Peyer's patch (tissue), 4 donors: ENCODE measurements around the gene KIAA1755. TPM values are rescaled to one million over a fixed set of nuclear protein-coding genes. Genes with fewer than 3 reads are reported as not detected.

Experiments used
- DNase-seq, 3 donors: peaks; one replicate each; pipeline ENCODE4 v3.0.0-alpha.2; 2017 to 2019
- H3K27ac ChIP-seq, 4 donors: fragments of 200-600 bp; sonication (generic); one replicate each; pipeline ENCODE4 v1.5.1; 2016 to 2019
- H3K27me3 ChIP-seq, 2 donors: fragments of 200-600 bp; sonication (generic); one replicate each; pipeline ENCODE4 v1.5.1; 2019
- H3K36me3 ChIP-seq, 3 donors: fragments of 200-600 bp; sonication (generic); one replicate each; pipeline ENCODE4 v1.5.1; 2016 to 2019
- H3K4me1 ChIP-seq, 4 donors: fragments of 200-600 bp; sonication (generic); one replicate each; pipeline ENCODE4 v1.5.1; 2016 to 2019
- H3K4me3 ChIP-seq, 4 donors: fragments of 200-600 bp; sonication (generic); 1 replicate in 3 of 4; 2 replicates in 1 of 4; pipeline ENCODE4 v1.5.1; 2016 to 2019; ENCODE audit warnings: mild to moderate bottlenecking in 1 of 4
- H3K9me3 ChIP-seq, 4 donors: fragments of 200-600 bp; sonication (generic); one replicate each; pipeline ENCODE4 v1.5.1; 2016 to 2019; ENCODE audit warnings: mild to moderate bottlenecking in 1 of 4
- POLR2A ChIP-seq, 2 donors: fragments of 450-650 bp; IDR thresholded peaks; one replicate each; pipeline ENCODE4 v1.5.1; 2017; ENCODE audit warnings: antibody characterized with exemption in 2 of 2, mild to moderate bottlenecking in 2 of 2, moderate library complexity in 2 of 2
- total RNA-seq, 4 donors: library from RNA; depleted of rRNA; stranded (reverse); fragments of >200 nt; gene quantifications; one replicate each; pipeline ENCODE4 v1.1.0, GENCODE V29; 2016
- TF ChIP-seq, protein P1 (sequence below), 6 experiments: fragments of 450-650 bp in 4 of 6; fragments of 200-600 bp in 2 of 6; sonication (generic) in 1 of 6; IDR thresholded peaks; one replicate each; pipeline ENCODE4 v1.5.1; 2017 to 2019; ENCODE audit warnings: antibody characterized with exemption in 6 of 6, mild to moderate bottlenecking in 3 of 6, moderate library complexity in 1 of 6

KIAA1755 gene
- total RNA-seq, 4 donors from 2014 or later, result 0.35 to 4.1 (median 2.0) TPM

DNA sequence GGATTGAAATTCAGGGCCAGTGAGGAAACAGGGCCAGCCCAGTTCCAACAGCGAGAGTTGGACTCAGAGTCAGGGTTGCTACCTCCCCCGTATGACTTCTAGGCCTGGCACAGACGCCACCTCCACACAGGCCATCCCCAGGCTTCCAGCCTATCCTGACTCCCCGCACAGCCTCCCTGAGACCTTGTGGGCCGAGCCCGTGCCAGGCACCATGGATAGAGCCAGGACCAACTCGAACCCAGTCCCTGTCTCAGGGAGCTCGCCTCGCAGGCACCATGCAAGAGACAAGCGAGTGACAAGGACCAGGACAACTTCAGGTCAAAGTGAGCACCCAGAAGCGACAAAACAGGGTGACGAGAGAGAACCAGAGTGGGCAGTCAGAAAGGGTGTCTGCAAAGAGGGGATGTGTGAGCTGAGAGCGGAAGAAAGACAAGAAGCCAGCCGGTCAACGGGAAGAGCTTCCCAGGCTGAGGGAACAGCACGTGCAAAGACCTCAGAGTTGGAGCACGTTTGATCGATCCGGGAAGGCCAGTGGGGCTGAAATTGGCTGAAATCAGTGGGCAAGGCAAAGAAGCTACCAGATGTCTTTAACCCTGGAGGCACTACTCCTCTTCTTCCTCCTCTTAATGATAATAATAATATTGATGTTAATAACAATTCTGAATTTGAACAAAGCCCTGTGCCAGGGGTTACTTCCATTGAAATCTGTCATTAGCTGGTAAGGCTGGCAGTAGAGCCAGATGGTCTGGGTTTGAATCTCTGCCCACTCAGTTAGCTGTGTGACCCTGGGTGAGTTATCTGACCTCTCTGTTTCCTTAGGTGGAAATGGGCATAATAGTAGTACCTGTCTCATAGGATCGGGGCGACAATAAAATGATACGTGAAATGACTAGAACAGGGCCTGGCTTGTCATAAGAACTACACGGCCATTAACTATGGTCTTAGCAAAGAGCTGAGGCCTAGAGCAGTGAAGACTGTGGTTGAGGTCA, 45.0 kb downstream of the KIAA1755 start:
- Histone ChIP-seq H3K27ac (no peak overlapping the region), H3K36me3 (no peaks in the 10 kb centered on the region), H3K27me3 (no peaks in the 10 kb centered on the region), H3K9me3 (no peaks in the 10 kb centered on the region), H3K4me1 (no peaks in the 10 kb centered on the region), H3K4me3 (no peak overlapping the region)
- DNase-seq, result no peak
- TF ChIP-seq, protein P1, sequence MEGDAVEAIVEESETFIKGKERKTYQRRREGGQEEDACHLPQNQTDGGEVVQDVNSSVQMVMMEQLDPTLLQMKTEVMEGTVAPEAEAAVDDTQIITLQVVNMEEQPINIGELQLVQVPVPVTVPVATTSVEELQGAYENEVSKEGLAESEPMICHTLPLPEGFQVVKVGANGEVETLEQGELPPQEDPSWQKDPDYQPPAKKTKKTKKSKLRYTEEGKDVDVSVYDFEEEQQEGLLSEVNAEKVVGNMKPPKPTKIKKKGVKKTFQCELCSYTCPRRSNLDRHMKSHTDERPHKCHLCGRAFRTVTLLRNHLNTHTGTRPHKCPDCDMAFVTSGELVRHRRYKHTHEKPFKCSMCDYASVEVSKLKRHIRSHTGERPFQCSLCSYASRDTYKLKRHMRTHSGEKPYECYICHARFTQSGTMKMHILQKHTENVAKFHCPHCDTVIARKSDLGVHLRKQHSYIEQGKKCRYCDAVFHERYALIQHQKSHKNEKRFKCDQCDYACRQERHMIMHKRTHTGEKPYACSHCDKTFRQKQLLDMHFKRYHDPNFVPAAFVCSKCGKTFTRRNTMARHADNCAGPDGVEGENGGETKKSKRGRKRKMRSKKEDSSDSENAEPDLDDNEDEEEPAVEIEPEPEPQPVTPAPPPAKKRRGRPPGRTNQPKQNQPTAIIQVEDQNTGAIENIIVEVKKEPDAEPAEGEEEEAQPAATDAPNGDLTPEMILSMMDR (IDR thresholded peaks at IDR 0.05), result no peak
- no peak for TF ChIP-seq POLR2A (IDR thresholded peaks at IDR 0.05)

DNA sequence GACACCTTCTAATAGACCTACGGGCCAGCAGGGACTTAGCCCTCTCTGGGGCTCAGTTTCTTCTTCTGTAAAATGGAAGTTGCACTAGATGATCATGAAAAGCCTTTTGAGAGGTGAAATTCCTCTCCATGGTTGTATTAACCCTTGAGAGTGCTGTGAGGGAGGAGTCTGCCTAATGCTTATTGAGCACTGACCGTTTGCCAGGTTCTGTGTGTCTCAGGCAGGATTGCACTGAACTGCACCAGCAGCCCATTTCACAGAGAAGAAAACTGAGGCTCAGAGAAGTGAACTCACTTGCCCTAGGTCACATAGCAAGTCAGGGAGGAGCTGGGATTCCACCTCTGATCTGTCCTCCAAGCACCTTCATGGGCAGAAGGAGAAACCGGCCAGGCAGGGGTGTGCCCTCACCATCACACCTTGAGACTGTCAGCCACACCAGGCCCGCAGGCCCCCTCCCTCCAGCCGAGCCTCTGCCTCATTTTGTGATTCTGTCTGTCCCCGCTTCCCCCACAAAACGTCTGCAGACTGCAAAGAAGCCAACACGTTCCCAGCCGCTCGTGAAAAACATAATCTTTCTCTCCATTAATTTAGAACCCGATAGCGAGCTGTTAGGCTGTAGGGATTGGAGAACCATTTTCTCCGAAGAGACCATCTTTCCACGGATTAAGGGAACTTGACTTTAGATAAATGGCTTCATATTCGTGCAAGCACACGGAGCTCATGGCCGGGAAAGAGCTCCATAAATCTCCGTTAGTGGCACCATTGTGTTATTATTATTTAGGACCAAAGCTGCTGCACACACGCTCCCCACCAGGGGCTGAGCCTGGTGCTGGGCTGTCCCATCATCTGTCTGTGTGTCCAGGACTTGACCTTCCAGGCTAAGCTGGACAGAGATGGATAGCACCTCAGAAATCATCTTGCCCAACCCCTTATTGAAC, 46.0 kb downstream of the KIAA1755 start:
- no peaks in the 10 kb centered on the region for H3K9me3 ChIP-seq

DNA sequence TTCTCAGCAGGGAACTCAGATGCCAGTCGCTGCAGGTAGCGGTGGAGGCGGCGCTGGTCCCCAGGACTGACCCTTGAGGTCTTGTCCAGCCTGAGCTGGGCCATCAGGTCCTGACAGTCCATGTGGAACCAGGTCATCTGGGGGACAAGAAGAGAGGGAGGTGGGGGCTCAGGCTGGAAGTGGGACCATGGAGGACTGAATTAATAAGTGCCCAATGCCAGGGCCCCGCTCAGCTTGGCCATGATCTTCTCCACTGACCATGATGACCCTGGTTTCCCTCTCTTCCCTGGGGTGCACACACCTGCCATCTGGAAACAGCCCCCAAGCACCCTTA, 47.0 kb downstream of the KIAA1755 start:
- Histone ChIP-seq H3K9me3 (no peaks in the 10 kb centered on the region), H3K4me3 (no peak overlapping the region), H3K27ac (no peak overlapping the region), H3K4me1 (no peaks in the 10 kb centered on the region), H3K36me3 (no peaks in the 10 kb centered on the region), H3K27me3 (no peaks in the 10 kb centered on the region)
- no peak for DNase-seq
- TF ChIP-seq POLR2A (IDR thresholded peaks at IDR 0.05), result no peak
- TF ChIP-seq, protein P1 (IDR thresholded peaks at IDR 0.05), result no peak

More for the DNA sequence above, 46.0 kb downstream of the KIAA1755 start:
- Histone ChIP-seq H3K4me3 (no peak overlapping the region), H3K27ac (no peak overlapping the region), H3K4me1 (no peaks in the 10 kb centered on the region), H3K27me3 (no peaks in the 10 kb centered on the region), H3K36me3 (no peaks in the 10 kb centered on the region)
- TF ChIP-seq, protein P1 (IDR thresholded peaks at IDR 0.05), result no peak
- TF ChIP-seq POLR2A (IDR thresholded peaks at IDR 0.05), result no peak
- no peak for DNase-seq

DNA sequence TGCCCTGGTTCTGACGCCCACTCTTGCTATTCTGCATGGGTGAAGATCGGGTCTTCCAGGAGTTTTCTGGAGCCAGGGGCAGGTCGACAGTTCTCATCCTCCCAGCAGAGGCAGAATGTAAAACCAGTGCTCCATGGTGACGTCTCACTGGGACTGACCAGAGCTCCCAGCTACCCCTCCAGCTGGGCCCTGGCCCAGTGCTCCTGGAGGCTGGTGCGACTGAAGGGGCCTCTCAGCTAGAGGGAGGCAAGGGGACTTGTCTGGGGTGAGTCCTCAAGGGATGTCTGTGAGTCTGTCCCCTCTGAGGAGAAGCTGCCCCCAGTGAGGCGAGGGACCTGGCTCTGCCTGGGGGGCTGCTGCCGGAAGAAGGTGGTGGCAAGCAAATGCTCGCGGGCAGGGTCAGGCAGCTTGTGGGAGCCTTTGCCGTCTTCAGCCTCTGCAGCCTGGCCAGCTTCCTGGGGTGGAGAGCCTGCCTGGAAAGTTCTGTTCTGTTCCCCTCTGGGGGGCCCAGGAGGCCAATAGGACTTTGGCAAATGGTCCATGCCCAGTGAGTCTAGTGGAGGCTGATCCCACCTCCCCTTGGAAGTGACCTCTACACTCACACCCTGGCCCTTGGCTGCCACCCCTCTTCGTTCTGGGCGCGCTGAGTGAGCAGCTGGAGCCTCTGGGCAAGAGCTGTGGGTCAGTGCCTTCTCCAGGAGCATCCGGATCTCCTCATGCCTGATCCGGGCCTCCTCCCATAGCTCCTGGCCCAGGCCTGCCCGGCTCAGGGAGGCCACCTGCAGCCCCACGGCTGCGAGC, 47.5 kb downstream of the KIAA1755 start:
- no peak for TF ChIP-seq POLR2A (IDR thresholded peaks at IDR 0.05)
- TF ChIP-seq, protein P1 (IDR thresholded peaks at IDR 0.05), result no peak
- Histone ChIP-seq H3K27me3 (no peaks in the 10 kb centered on the region), H3K4me3 (no peak overlapping the region), H3K9me3 (no peaks in the 10 kb centered on the region), H3K27ac (peak overlapping the region in 1 of 4 donors; percentile 25), H3K36me3 (no peaks in the 10 kb centered on the region), H3K4me1 (no peaks in the 10 kb centered on the region)
- DNase-seq, result no peak
